ENCODE measurements around the gene ZNF865. TPM values are rescaled to one million over a fixed set of nuclear protein-coding genes. Genes with fewer than 3 reads are reported as not detected.

Gene ZNF865
- polyA plus RNA-seq, 1 donor (not counting 4 experiments of a cell fraction or from before 2014, with no cell fraction given) = 1.1 TPM

GRCh38 chr19:55591555-55591954 lies 13.9 kb upstream of the ZNF865 start:
- no peak overlapping the region for H3K27ac ChIP-seq (ENCODE audit: control insufficient read depth, insufficient read depth, low read length)
- no peak for DNase-seq (ENCODE audit: low read depth, low spot score)
- peaks cover 0 to 13% of the 10 kb centered on the region in 2 experiments for H3K36me3 ChIP-seq (ENCODE audit: control insufficient read depth in 2 of 2, extremely low read depth in 1 of 2, insufficient read depth in 2 of 2, low read length in 2 of 2)
- no peak overlapping the region for H3K9ac ChIP-seq (ENCODE audit: control insufficient read depth, extremely low read depth, insufficient read depth, low read length)
- H4K20me1 ChIP-seq (ENCODE audit: control insufficient read depth, extremely low read depth, insufficient read depth, low read length) = no peaks in the 10 kb centered on the region
- H3K9me3 ChIP-seq (ENCODE audit: control insufficient read depth, low read depth, low read length) = no peaks in the 10 kb centered on the region
- H3K27me3 ChIP-seq (ENCODE audit: control insufficient read depth, extremely low read depth, insufficient read depth, low read length) = no peaks in the 10 kb centered on the region
- no peak for TF ChIP-seq EZH2 (IDR thresholded peaks at IDR 0.05; ENCODE audit: low read length)
- TF ChIP-seq CTCF (optimal IDR thresholded peaks at IDR 0.05 in 1 of 3, IDR thresholded peaks at IDR 0.05 in 1 of 3, conservative IDR thresholded peaks at IDR 0.05 in 1 of 3; ENCODE audit: extremely low read depth in 1 of 3, insufficient read depth in 2 of 3, low read length in 3 of 3) = no peak
- FAIRE-seq = no peak
- H3K4me1 ChIP-seq (ENCODE audit: control insufficient read depth, extremely low read depth, insufficient read depth, low read length) = peaks cover 9% of the 10 kb centered on the region
- no peak overlapping the region for H2AFZ ChIP-seq (ENCODE audit: control insufficient read depth, low read length)
- H3K4me2 ChIP-seq (ENCODE audit: control insufficient read depth, extremely low read depth, insufficient read depth, low read depth, low read length) = no peak overlapping the region
- H3K4me3 ChIP-seq (ENCODE audit: control insufficient read depth in 2 of 3, extremely low read depth in 1 of 3, insufficient read depth in 2 of 3, low read depth in 1 of 3, low read length in 3 of 3) = no peak overlapping the region
- no peaks in the 10 kb centered on the region for H3K79me2 ChIP-seq (ENCODE audit: control insufficient read depth, insufficient read depth, low read length)
- no peaks in the 10 kb centered on the region for H3K9me1 ChIP-seq (ENCODE audit: control insufficient read depth, extremely low read depth, insufficient read depth, low read length)
- dilution Hi-C loops (cut with MboI; ENCODE audit: extremely low pct_ligation_motif_present, low sequenced_read_pairs) = no loop called here

GRCh38 chr19:55592391-55593090 lies 12.9 kb upstream of the ZNF865 start:
- no peak overlapping the region for H3K4me2 ChIP-seq (ENCODE audit: control insufficient read depth, extremely low read depth, insufficient read depth, low read depth, low read length)
- no peak overlapping the region for H3K27ac ChIP-seq (ENCODE audit: control insufficient read depth, insufficient read depth, low read length)
- no peak overlapping the region for H3K9ac ChIP-seq (ENCODE audit: control insufficient read depth, extremely low read depth, insufficient read depth, low read length)
- peaks cover under 1% of the 10 kb centered on the region for H3K4me1 ChIP-seq (ENCODE audit: control insufficient read depth, extremely low read depth, insufficient read depth, low read length)
- dilution Hi-C loops (cut with MboI; ENCODE audit: extremely low pct_ligation_motif_present, low sequenced_read_pairs) = no loop called here
- no peaks in the 10 kb centered on the region for H4K20me1 ChIP-seq (ENCODE audit: control insufficient read depth, extremely low read depth, insufficient read depth, low read length)
- no peak overlapping the region for H2AFZ ChIP-seq (ENCODE audit: control insufficient read depth, low read length)
- no peaks in the 10 kb centered on the region for H3K79me2 ChIP-seq (ENCODE audit: control insufficient read depth, insufficient read depth, low read length)
- no peak for FAIRE-seq
- peaks cover 5 to 13% of the 10 kb centered on the region in 2 experiments for H3K36me3 ChIP-seq (ENCODE audit: control insufficient read depth in 2 of 2, extremely low read depth in 1 of 2, insufficient read depth in 2 of 2, low read length in 2 of 2)
- H3K9me3 ChIP-seq (ENCODE audit: control insufficient read depth, low read depth, low read length) = no peaks in the 10 kb centered on the region
- H3K4me3 ChIP-seq (ENCODE audit: control insufficient read depth in 2 of 3, extremely low read depth in 1 of 3, insufficient read depth in 2 of 3, low read depth in 1 of 3, low read length in 3 of 3) = no peak overlapping the region
- DNase-seq (ENCODE audit: low read depth, low spot score) = no peak
- H3K27me3 ChIP-seq (ENCODE audit: control insufficient read depth, extremely low read depth, insufficient read depth, low read length) = no peaks in the 10 kb centered on the region
- H3K9me1 ChIP-seq (ENCODE audit: control insufficient read depth, extremely low read depth, insufficient read depth, low read length) = no peaks in the 10 kb centered on the region
- TF ChIP-seq EZH2 (IDR thresholded peaks at IDR 0.05; ENCODE audit: low read length) (no peak), CTCF (optimal IDR thresholded peaks at IDR 0.05 in 1 of 3, IDR thresholded peaks at IDR 0.05 in 1 of 3, conservative IDR thresholded peaks at IDR 0.05 in 1 of 3; ENCODE audit: extremely low read depth in 1 of 3, insufficient read depth in 2 of 3, low read length in 3 of 3) (no peak)
